A549 (cell line): ENCODE data around the gene GATA2.

Experiments used
- CEBPB ChIP-seq, 2 experiments: fragments of >200 bp in 1 of 2; sonication (Bioruptor Twin) in 1 of 2; formaldehyde crosslinking in 1 of 2; IDR thresholded peaks; 2 replicates each; pipeline ENCODE4 v1.6.1; 2012 to 2016
- POLR2A ChIP-seq: IDR thresholded peaks from 2 replicates; pipeline ENCODE4 v1.6.1; 2012; ENCODE audit warnings: mild to moderate bottlenecking, low read length
- RAD21 ChIP-seq, 2 experiments: fragments of >200 bp in 1 of 2; sonication (Bioruptor Twin) in 1 of 2; formaldehyde crosslinking in 1 of 2; IDR thresholded peaks in 1 of 2; conservative IDR thresholded peaks in 1 of 2; 2 replicates in 1 of 2; 3 replicates in 1 of 2; pipeline ENCODE4 v1.6.1; 2012 to 2018; ENCODE audit warnings: inconsistent platforms in 1 of 2
- RCOR1 ChIP-seq: fragments of 150-350 bp; IDR thresholded peaks from 2 replicates; pipeline ENCODE4 v1.6.1; 2014; ENCODE audit warnings: antibody characterized with exemption, low read length, low read depth
- ZC3H11A ChIP-seq: fragments of 450-650 bp; IDR thresholded peaks from 2 replicates; pipeline ENCODE4 v1.6.1; 2014; ENCODE audit warnings: antibody characterized with exemption, mild to moderate bottlenecking
- TF ChIP-seq, protein P1 (sequence below): fragments of >200 bp; sonication (Bioruptor Twin); formaldehyde crosslinking; IDR thresholded peaks from 3 replicates; pipeline ENCODE4 v1.5.1; 2016
- TF ChIP-seq, protein P2 (sequence below): IDR thresholded peaks from 2 replicates; pipeline ENCODE4 v1.6.1; 2012

DNA sequence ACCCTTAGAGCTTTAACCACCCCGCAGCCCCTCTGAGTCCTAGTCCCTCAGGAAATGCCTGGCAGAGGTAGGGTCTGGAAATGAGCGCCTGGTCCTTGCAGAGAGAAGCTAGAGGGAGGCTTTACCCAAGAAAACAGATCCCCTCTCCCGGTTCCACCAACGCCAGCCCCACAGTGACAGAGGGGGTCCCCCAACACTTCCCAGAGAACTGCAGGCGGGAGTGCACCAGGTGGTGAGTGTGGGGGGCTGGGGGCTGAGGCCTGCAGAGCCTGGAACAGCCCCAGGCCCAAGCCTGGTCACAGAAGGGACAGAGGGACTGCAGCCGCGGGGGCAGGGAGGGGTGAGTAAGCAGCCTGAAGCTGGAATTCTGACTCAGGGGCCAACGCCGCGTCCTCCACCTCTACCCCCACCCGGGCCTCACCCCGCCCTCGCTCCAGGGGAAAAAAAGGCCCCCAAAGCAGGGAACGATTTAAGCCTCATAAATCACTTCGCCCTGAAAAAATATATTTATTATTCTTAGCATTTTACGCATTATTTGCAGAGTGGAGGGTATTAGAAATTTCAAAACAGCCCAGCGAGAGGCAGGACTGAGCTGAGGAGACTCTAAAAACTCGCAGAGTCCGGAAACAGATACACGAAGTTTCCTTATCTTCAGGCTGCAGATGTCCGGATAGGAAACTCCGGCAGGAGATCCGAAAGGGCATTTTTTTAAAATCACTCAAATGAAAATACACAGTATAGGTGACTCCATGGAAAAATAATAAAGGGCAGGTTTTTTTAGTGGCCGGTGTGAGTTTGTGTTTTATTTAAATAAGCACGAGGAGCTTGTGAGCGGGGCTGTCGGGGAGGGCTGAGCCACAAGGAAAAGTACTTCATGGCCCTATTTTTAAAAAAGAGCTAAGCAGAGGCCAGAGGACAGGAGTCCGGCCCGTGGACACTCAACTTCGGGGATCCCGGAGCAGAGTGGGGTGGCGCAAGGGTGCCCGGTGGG is 10.0 kb downstream of the GATA2 start:
- no peak for TF ChIP-seq POLR2A
- TF ChIP-seq, protein P1, sequence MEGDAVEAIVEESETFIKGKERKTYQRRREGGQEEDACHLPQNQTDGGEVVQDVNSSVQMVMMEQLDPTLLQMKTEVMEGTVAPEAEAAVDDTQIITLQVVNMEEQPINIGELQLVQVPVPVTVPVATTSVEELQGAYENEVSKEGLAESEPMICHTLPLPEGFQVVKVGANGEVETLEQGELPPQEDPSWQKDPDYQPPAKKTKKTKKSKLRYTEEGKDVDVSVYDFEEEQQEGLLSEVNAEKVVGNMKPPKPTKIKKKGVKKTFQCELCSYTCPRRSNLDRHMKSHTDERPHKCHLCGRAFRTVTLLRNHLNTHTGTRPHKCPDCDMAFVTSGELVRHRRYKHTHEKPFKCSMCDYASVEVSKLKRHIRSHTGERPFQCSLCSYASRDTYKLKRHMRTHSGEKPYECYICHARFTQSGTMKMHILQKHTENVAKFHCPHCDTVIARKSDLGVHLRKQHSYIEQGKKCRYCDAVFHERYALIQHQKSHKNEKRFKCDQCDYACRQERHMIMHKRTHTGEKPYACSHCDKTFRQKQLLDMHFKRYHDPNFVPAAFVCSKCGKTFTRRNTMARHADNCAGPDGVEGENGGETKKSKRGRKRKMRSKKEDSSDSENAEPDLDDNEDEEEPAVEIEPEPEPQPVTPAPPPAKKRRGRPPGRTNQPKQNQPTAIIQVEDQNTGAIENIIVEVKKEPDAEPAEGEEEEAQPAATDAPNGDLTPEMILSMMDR = no peak
- TF ChIP-seq RAD21 (conservative IDR thresholded peaks at IDR 0.05 in 1 of 2, IDR thresholded peaks at IDR 0.05 in 1 of 2) = no peak
- no peak for TF ChIP-seq RCOR1
- no peak for TF ChIP-seq ZC3H11A
- TF ChIP-seq, protein P2, sequence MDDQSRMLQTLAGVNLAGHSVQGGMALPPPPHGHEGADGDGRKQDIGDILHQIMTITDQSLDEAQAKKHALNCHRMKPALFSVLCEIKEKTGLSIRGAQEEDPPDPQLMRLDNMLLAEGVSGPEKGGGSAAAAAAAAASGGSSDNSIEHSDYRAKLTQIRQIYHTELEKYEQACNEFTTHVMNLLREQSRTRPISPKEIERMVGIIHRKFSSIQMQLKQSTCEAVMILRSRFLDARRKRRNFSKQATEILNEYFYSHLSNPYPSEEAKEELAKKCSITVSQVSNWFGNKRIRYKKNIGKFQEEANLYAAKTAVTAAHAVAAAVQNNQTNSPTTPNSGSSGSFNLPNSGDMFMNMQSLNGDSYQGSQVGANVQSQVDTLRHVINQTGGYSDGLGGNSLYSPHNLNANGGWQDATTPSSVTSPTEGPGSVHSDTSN = no peak
- no peak for TF ChIP-seq CEBPB (IDR thresholded peaks at IDR 0.05)
